Astrocyte (in vitro differentiated cells and primary cell): ENCODE data around the gene MKRN2OS. TPM values are rescaled to one million over a fixed set of nuclear protein-coding genes. Genes with fewer than 3 reads are reported as not detected.

Source experiments
- DNase-seq: peaks from one replicate; pipeline ENCODE4 v3.0.0-alpha.2; 2010; ENCODE audit warnings: low read depth
- FAIRE-seq: peaks from 2 replicates; lab custom pipeline; 2011; peaks lifted over from hg19 to GRCh38; lab: Jason Lieb, UNC
- H2AFZ ChIP-seq: 2 replicates; pipeline ENCODE4 v1.6.0; 2012; ENCODE audit warnings: low read depth, low read length, inconsistent platforms
- H3K27ac ChIP-seq: 2 replicates; pipeline ENCODE4 v1.5.1; 2011; ENCODE audit warnings: low read depth, low read length, inconsistent platforms
- H3K27me3 ChIP-seq: 2 replicates; pipeline ENCODE4 v1.6.0; 2011; ENCODE audit warnings: low read length, inconsistent platforms; ENCODE audit not compliant: insufficient read depth
- H3K36me3 ChIP-seq: 2 replicates; pipeline ENCODE4 v1.5.1; 2011; ENCODE audit warnings: low read length, inconsistent platforms; ENCODE audit not compliant: insufficient read depth
- H3K4me1 ChIP-seq: 2 replicates; pipeline ENCODE4 v1.5.1; 2011; ENCODE audit warnings: low read length, inconsistent platforms; ENCODE audit not compliant: insufficient read depth
- H3K4me2 ChIP-seq: 2 replicates; pipeline ENCODE4 v1.6.0; 2012; ENCODE audit warnings: low read length, inconsistent platforms
- H3K4me3 ChIP-seq: 2 replicates; pipeline ENCODE4 v1.5.1; 2011; ENCODE audit warnings: low read depth, mild to moderate bottlenecking, low read length, inconsistent platforms; ENCODE audit not compliant: insufficient read depth
- H3K79me2 ChIP-seq: 2 replicates; pipeline ENCODE4 v1.6.0; 2012; ENCODE audit warnings: mild to moderate bottlenecking, low read length, inconsistent platforms; ENCODE audit not compliant: insufficient read depth
- H3K9ac ChIP-seq: 2 replicates; pipeline ENCODE4 v1.6.0; 2012; ENCODE audit warnings: mild to moderate bottlenecking, low read length, inconsistent platforms
- H3K9me3 ChIP-seq: 2 replicates; pipeline ENCODE4 v1.5.1; 2012; ENCODE audit warnings: low read depth, mild to moderate bottlenecking, low read length, inconsistent platforms; ENCODE audit not compliant: insufficient read depth
- H4K20me1 ChIP-seq: 2 replicates; pipeline ENCODE4 v1.6.0; 2012; ENCODE audit warnings: low read length, inconsistent platforms; ENCODE audit not compliant: insufficient read depth
- H3K27ac Mint-ChIP-seq: one replicate; pipeline ENCODE4 v1.8.0; 2021; ENCODE audit warnings: mild to moderate bottlenecking, mixed read lengths; ENCODE audit not compliant: unreplicated experiment
- H3K27me3 Mint-ChIP-seq: one replicate; pipeline ENCODE4 v1.8.0; 2021; ENCODE audit warnings: low read depth, mixed read lengths; ENCODE audit not compliant: unreplicated experiment
- H3K36me3 Mint-ChIP-seq: one replicate; pipeline ENCODE4 v1.8.0; 2021; ENCODE audit warnings: low read depth, mixed read lengths; ENCODE audit not compliant: unreplicated experiment
- H3K4me1 Mint-ChIP-seq: one replicate; pipeline ENCODE4 v1.8.0; 2021; ENCODE audit warnings: low read depth, mixed read lengths; ENCODE audit not compliant: unreplicated experiment
- H3K4me3 Mint-ChIP-seq: one replicate; pipeline ENCODE4 v1.8.0; 2021; ENCODE audit warnings: mild to moderate bottlenecking, moderate library complexity, mixed read lengths; ENCODE audit not compliant: unreplicated experiment
- H3K9me3 Mint-ChIP-seq: one replicate; pipeline ENCODE4 v1.8.0; 2021; ENCODE audit warnings: mild to moderate bottlenecking, mixed read lengths; ENCODE audit not compliant: unreplicated experiment
- CTCF ChIP-seq: IDR thresholded peaks from 2 replicates; pipeline ENCODE4 v1.5.1; 2011; ENCODE audit warnings: low read depth, mild to moderate bottlenecking, inconsistent platforms, low read length, moderate library complexity; ENCODE audit not compliant: insufficient read depth
- EZH2 ChIP-seq: IDR thresholded peaks from 2 replicates; pipeline ENCODE4 v1.6.1; 2012; ENCODE audit warnings: mild to moderate bottlenecking, low read length, inconsistent platforms; ENCODE audit not compliant: insufficient read depth
- total RNA-seq: library from RNA; stranded (reverse); gene quantifications from 2 replicates; pipeline ENCODE4 v1.2.1, GENCODE V29; 2021

The MKRN2OS gene
- total RNA-seq, 1 donor from 2014 or later: 0.25 TPM

DNA sequence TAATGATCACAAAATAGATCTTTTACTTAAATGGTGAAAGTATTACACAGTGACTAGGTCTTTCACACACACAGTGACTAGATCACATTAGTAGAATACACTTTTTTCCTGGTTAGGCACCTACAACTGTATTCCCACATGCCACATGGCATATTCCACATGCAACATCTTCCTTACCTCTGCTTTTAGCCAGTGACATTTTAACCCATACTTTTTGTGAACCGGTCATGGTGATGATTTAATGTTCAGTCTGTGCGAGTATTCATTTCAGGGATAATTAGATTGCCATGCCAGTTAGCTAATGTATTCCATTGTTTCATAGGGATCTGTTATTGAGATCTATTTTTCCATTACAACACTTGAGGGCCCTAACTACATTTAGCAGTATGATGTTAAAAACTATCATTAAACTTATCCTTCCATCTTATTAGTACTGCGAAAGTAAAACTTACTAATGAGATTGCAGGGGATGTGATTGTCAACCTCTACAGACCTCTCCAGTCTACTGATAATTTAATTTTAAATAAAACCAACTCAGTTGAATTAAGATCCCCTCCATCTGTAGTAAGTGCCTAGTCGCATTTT, 32.7 kb downstream of the MKRN2OS start:
- peaks cover 24% of the 10 kb centered on the region for H3K4me1 Mint-ChIP-seq
- Histone ChIP-seq H3K4me1 (peaks cover 14% of the 10 kb centered on the region), H3K4me3 (no peak overlapping the region), H3K79me2 (no peaks in the 10 kb centered on the region), H3K27me3 (no peaks in the 10 kb centered on the region), H2AFZ (no peak overlapping the region), H3K27ac (no peak overlapping the region), H3K9me3 (no peaks in the 10 kb centered on the region), H3K36me3 (peaks cover 3% of the 10 kb centered on the region), H3K9ac (no peak overlapping the region), H3K4me2 (no peak overlapping the region), H4K20me1 (no peaks in the 10 kb centered on the region)
- TF ChIP-seq CTCF (no peak), EZH2 (no peak)
- peaks cover 4% of the 10 kb centered on the region for H3K36me3 Mint-ChIP-seq
- H3K9me3 Mint-ChIP-seq: no peaks in the 10 kb centered on the region
- no peak for FAIRE-seq
- no peak overlapping the region for H3K27ac Mint-ChIP-seq
- no peak for DNase-seq
- H3K4me3 Mint-ChIP-seq: no peak overlapping the region
- no peaks in the 10 kb centered on the region for H3K27me3 Mint-ChIP-seq

GRCh38 chr3:12509466-12509865, 35.8 kb downstream of the MKRN2OS start:
- Histone ChIP-seq H4K20me1 (no peaks in the 10 kb centered on the region), H3K4me1 (peaks cover 20% of the 10 kb centered on the region), H3K4me3 (no peak overlapping the region), H3K27ac (no peak overlapping the region), H3K79me2 (no peaks in the 10 kb centered on the region), H3K4me2 (no peak overlapping the region), H3K9ac (no peak overlapping the region), H2AFZ (no peak overlapping the region), H3K27me3 (no peaks in the 10 kb centered on the region), H3K36me3 (peaks cover 3% of the 10 kb centered on the region), H3K9me3 (no peaks in the 10 kb centered on the region)
- no peak overlapping the region for H3K4me3 Mint-ChIP-seq
- H3K36me3 Mint-ChIP-seq: peaks cover 4% of the 10 kb centered on the region
- H3K9me3 Mint-ChIP-seq: no peaks in the 10 kb centered on the region
- DNase-seq (no peak), FAIRE-seq (no peak)
- H3K27ac Mint-ChIP-seq: peak overlapping the region; percentile 18
- peaks cover 20% of the 10 kb centered on the region for H3K4me1 Mint-ChIP-seq
- no peak for TF ChIP-seq EZH2
- no peaks in the 10 kb centered on the region for H3K27me3 Mint-ChIP-seq

GRCh38 chr3:12508291-12508700, 37.0 kb downstream of the MKRN2OS start:
- peak overlapping the region; percentile 14 for H3K4me3 Mint-ChIP-seq
- H3K9me3 ChIP-seq: no peaks in the 10 kb centered on the region
- peaks cover 20% of the 10 kb centered on the region for H3K4me1 Mint-ChIP-seq
- no peaks in the 10 kb centered on the region for H3K79me2 ChIP-seq
- peak overlapping the region; percentile 70 for H3K9ac ChIP-seq
- no peaks in the 10 kb centered on the region for H3K9me3 Mint-ChIP-seq
- H3K4me1 ChIP-seq: peaks cover 20% of the 10 kb centered on the region
- H3K27me3 Mint-ChIP-seq: no peaks in the 10 kb centered on the region
- H4K20me1 ChIP-seq: no peaks in the 10 kb centered on the region
- FAIRE-seq (no peak), DNase-seq (peak; percentile 98)
- TF ChIP-seq EZH2 (no peak), CTCF (no peak)
- H3K36me3 Mint-ChIP-seq: peaks cover 6% of the 10 kb centered on the region
- peak overlapping the region; percentile 82 for H3K4me2 ChIP-seq
- H3K27me3 ChIP-seq: no peaks in the 10 kb centered on the region
- peak overlapping the region; percentile 35 for H3K4me3 ChIP-seq
- peak overlapping the region; percentile 92 for H3K27ac ChIP-seq
- H3K36me3 ChIP-seq: peaks cover 3% of the 10 kb centered on the region
- peak overlapping the region; percentile 27 for H2AFZ ChIP-seq
- peak overlapping the region; percentile 78 for H3K27ac Mint-ChIP-seq
